Globus pallidus (tissue), 1 donor: ENCODE measurements around the gene C12orf75.
"Not testable (repeated sequence)": the region's sequence is repeated elsewhere in the genome, so short reads cannot be mapped to it uniquely, and the experiment has no call there.

Experiments used
- DNase-seq: peaks from one replicate; pipeline ENCODE4 v3.0.0-alpha.2; 2015; ENCODE audit warnings: low spot score

The C12orf75 gene

DNA sequence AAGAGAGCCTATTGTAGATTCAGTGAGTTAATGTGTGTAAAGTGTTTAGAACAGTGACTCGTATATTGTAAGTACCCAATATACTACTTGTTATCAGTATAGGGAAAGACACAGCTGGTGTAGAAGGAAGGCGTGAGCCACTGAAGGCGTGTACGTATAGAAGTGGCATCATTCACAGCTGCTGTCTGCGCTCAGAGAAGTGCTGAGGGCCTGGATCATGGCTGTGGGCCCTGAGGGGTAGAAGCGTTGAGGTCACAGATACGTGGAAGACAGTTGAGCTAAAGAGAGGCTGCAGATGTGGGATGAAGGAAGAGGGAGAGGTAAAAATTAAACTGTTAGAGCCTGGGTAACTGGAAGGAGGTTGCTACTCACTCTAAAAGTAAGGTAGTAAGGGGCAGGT, 5.9 kb downstream of the C12orf75 start:
- no peak for DNase-seq

DNA sequence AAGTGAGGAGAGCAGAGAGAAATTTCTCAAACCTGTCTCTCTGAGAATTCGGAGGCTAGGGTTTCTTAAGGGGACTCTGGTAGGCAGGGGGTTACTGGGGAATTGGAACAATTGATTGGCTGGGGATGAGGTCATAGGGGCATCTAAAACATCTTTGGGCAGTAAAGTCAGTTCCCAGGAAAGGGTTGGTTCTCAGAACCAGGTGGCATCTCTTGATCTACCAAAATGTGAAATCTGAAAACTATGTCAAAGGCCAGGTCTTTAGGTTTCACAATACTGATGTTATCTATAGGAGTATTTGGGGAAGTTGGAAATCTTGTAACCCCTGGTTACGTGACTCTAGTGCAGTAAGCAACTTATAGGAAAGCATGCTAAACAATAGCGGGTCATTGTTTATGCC, 6.9 kb downstream of the C12orf75 start:
- DNase-seq = no peak

DNA sequence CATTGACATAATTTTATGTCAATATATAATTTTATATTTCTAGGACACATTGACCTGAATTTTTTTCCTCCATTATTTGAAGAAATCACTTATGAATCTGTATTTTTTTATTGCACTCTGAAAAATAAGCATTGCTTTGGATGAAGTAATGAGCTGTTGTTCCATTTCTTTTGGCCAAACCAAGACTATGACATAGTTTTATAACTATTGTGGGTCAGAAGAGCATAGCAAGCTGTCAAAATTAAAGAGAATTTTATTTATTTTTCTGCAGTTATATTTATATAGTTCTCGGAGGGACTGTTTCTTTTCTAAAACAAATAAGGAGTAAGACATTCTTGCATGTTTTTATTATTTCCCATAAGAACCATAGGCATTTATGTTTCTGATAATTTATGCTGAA, 8.5 kb downstream of the C12orf75 start:
- DNase-seq = no peak

DNA sequence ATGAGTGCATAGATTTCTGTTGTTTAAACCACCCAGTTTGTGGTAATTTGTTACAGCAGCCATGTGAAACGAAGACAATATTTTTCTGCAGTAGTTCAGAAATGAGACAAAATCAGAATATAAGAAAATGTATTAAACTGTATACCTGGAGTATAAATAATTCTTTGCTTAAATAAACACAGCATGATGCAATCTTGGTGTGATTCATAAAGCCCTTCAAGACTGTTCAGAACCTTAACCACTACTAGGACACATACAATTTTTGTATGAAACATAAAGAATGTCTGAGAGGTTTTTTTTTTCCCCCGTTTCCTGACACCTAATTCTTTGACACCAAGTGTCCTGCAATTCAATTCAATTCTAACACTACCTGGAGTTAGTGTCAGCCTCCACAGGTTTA, 10.5 kb downstream of the C12orf75 start:
- no peak for DNase-seq

DNA sequence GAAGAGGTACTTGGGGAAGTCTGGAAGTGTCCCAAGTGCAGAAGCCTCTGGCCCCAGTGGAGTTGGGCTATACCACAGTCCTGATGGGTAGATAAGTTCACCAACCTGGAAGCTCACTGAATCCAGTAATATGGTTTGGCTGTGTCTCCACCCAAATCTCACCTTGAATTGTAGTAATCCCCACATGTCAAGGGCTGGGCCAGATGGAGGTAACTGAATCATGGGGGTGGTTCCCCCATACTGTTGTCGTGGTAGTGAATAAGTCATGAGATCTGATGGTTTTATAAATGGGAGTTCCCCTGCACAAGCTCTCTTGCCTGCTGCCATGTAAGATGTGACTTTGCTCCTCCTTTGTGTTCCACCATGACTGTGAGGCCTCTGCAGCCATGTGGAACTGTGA, 11.1 kb downstream of the C12orf75 start:
- DNase-seq = not testable (repeated sequence)

DNA sequence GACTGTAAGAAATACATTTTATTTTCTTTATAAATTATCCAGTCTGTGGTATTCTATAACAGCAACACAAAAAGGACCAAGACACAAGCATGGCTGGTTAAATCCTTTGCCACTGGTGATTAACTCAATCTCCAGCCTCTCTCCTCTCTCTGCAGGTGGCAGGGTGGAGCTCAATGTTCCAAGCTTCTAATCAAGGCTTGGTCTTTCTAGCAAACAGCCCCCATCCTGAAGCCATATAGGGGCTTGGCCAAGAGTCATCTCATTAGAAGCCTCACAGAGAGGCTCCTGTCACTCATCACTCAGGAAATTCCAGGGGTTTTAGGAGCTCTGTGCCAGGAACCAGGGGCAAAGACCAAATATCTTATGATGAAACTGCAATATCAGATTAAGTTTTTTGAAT, 12.0 kb downstream of the C12orf75 start:
- no peak for DNase-seq

DNA sequence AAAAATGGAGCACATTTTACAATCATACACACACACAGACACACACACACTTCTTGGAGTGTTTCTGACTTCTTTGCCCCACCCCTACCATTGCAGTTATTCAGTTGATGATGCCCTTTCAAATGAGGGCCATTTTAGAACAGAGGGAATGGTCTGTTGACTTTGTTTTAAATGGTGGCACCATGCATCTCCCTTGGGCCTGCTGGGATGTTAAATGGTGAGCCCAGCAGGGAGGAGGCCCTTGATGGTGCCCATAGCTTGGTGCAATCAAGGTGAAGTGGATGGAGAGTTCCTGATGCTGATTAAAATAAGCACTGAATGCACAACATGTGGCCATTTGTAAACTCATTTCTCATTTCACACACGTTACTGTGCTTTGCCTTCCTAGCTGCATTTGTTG, 13.3 kb downstream of the C12orf75 start:
- no peak for DNase-seq

DNA sequence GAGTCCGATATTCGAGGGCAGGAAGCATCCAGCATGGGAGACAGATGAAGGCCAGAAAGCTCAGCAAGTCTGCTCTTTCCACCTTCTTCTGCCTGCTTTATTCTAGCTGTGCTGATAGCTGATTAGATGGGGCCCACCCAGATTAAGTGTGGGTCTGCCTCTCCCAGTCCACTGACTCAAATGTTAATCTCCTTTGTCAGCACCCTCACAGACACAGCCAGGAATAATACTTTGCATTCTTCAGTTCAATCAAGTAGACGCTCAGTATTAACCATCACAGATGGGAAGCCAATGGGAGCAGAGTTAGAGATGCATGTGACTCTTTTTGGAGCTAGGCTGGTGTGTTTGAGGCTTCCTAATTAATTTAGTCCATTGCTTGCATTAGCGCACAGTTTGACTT, 17.0 kb downstream of the C12orf75 start:
- DNase-seq = no peak

DNA sequence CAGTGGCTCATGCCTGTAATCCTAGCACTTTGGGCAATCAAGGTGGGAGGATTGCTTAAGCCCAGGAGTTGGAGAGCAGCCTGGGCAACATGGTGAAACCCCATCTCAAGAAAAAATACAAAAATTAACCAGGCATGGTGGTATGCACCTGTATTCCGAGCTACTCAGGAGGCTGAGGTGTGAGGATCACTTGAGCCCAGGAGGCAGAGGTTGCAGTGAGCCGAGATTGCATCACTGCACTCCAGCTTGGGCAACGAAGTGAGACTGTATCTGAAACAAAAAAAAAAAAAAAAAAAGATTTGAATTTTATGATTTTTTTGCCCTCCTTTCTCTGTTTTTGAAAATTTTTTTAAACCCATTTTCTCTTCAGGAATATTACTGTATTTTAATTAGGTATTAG, 17.7 kb downstream of the C12orf75 start:
- DNase-seq = no peak

DNA sequence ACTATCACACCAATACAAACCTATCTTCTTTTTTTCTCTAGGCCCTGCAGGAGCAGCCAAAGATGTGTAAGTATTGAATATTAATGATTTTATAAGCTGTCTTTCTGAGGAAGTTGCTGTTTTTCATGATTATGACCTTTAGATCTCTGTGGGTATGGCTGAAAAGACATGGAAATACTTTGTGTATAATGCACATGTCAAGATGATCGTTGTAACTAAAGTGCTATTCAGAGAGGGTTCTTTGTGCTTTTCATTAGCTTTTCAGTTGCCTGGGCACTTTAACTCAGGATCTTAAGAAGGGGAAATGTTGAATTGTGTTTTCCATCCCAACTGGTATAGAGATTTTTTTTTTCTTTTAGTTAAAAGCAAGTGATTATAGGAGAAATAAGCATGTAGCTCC, 18.1 kb downstream of the C12orf75 start:
- no peak for DNase-seq

DNA sequence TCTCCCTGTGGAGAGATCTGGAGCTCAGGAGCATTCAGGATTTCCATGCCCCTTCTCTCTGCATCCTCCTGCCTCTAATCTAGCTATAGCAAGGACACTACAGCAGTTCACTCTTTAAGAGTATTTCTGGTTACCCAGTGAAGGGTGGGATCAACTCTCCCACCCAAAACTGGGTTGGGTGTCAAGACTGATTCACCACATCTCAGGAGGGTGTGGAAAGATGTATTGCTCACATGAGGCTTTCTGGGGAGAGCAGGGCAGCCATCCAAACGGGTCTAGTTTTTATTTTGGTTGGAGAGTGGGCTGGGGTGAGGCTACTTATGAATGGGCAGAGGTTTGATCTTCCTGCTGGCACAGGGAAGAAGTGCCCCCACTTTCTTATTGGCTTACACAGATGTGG, 18.6 kb downstream of the C12orf75 start:
- no peak for DNase-seq

DNA sequence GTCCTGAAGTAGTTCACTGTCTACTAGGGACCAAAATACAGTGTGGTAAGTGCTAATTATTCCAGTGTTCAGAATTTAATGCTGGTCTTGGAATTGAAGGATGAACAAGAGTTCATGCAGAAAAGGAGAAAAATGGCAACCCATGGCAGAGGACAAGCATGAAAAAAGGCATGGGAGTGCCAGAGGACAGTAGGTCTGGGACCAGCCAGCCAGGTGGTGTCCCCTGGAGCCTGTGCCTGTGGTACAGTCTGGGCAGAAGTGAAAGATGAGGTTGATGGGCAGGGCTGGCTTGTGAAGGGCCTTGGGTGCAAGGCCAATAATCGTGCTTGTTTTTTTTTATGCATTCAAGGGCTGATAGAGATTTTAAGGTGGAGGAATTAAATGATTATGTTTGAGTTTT, 21.0 kb downstream of the C12orf75 start:
- no peak for DNase-seq

DNA sequence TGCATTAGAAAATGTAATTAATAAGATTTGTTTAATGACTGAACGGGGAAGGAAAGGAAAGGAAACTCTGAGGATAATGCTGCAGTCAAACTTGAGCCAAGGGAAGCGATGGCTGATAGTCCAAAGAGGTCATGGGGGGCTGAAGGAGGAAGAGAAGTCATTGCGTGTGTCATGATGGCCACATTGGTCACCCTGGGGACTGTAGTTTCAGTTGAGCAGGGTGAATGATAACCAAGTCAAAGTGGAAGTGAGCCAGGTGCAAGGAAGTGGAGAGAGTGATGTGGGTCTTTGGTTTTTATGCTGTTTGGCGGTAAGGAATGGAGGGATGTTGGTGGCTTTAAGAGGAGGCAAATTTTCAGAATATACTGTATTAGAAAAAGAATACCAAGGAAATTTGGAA, 21.6 kb downstream of the C12orf75 start:
- DNase-seq = no peak

DNA sequence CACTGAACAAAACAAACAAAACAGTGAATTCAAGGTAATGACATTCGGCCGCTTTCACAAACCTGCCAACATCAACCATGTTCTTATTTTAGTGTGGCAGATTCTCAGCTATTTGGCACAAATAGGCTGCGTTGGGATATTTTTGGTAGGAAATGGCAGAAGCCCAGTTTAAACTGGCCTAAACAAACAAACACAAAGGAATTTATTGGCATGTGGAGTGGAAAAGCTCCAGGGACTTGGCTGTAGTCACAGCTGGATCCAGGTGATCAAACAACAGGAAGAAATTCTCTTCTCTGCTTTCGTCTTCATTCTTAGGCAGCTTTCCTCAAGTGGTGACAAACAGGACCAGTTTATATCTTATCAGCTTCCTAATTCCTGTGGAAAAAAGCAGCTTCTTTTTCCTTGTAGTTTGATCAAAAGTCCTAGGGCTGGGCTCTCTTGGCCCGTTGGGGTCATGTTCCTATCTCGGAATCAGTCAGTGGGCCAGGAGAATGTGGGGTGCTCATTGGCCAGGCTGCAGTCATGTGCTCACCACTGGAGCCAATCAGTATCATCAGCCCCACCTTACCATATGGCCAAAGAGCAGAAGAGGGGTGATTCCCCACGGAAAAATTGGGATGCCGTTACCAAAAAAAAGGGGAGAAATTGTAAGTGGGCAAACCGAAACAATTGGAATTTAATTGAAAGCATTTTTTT, 22.6 kb downstream of the C12orf75 start:
- DNase-seq = no peak

DNA sequence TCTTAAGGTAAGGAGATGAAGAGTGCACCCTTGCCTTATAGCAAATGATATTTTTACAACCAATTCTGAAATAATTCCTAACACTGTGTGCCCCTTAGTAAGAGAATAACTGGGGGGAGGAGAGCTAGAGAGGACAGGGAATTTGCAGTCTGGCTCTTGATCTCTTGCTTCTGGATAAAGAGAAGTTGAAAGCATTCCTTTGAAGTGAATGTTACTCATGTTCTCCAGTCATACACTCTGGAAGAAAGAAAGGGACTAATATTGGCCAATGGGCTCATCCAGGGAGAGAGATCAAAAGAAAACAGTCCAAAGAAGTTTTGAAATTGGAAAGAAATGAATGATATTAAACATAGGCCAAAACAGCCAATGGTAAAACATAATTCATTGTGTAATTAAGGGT, 25.3 kb downstream of the C12orf75 start:
- no peak for DNase-seq

DNA sequence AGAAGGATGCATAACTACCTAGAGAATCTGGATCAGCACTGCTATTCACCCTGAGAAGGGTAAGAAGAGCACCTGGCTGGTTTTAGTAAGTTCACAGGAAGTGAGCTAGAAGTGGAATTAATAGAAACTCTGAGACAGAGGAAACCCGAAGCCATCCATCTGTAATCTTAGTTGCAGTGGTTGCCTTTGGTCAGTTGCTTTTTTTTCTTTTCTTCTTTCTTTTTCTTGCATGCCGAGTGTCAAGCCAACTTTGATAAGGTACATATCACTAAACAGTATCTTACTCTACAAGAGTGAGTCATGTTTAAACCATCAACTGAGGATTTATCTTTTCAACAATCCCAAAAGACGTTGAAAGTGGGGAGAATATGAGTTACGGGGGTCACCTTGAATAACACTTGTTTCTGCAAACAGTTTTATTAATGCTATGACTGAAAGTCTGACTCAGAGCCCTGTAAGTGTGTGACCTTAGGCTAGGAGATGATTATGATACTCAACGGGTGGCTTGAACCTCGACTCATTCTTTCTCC, 26.7 kb downstream of the C12orf75 start:
- no peak for DNase-seq

DNA sequence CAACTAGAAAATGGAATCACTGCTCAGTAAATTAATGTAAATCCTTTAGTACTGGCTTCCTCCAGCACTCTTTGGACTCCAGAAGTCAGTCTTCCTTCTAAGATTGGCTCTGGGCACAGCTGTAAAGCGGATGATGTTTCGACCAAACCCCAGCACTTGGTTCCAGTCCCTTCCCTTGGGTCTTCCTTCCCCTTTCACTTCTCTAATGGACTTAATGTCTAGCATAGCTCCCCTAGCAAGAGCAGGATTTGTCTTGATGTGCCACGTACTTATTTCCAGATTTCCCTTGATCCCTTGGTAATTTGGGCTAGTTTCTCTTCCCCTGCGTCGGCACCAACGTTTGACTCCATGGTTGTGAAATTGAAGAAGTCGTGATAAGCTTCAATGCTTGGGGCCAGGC, 28.3 kb downstream of the C12orf75 start:
- peak; percentile 66 for DNase-seq

DNA sequence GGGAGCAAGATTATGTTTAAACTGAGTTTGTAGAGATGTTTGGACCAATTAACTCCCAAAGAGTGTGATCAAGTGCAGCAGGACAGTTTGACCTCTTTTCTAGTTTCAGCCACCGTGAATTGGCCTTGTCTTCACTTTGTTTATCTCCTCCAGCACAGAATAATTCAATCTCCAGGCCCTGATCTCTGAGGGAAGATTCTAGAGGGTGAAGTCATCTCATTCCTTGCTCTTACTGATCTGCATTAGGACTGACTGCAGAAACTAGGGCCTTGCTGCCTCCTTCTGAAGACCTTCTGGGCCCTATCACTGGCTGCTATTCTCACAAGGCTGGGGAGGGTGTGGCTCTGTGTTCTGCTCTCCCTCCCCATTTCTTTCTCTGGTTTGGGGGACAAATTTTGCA, 29.4 kb downstream of the C12orf75 start:
- DNase-seq = no peak

DNA sequence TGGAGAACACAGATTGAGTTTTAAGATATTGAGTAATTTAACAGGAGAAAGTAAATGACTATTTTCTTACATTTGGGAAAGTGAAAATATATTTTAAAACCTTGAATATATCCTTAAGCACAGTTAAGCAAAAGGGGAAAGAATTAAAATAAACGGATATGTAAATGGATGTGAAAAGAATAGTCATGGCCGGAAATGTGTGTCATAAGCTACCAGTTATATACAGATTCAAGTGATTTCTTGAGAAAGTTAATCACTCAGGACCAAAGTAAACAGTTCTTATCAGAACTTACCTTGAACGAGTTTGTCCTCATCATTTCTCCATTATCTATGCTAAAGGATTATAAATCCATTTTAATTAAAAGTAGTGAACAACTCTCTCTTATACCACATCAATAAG, 33.4 kb downstream of the C12orf75 start:
- no peak for DNase-seq

DNA sequence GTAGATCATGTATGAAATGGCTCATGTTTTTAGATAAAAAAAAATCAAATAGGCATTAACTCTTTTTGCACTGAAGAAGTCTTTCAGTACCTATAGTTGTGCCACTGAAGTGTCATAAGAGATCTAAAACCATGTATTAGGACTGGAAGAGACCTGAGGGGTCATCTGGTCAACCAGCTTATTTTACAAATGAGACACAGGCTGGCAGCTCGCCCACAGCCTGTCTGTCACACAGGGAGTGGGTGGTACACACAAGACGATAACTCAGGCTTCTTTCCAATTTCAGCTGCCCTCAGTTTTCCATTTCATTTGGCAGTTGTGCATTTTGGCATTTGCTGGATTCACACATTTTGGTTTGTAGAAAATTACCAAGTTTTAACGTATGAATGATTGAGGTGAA, 34.7 kb downstream of the C12orf75 start:
- DNase-seq = no peak

DNA sequence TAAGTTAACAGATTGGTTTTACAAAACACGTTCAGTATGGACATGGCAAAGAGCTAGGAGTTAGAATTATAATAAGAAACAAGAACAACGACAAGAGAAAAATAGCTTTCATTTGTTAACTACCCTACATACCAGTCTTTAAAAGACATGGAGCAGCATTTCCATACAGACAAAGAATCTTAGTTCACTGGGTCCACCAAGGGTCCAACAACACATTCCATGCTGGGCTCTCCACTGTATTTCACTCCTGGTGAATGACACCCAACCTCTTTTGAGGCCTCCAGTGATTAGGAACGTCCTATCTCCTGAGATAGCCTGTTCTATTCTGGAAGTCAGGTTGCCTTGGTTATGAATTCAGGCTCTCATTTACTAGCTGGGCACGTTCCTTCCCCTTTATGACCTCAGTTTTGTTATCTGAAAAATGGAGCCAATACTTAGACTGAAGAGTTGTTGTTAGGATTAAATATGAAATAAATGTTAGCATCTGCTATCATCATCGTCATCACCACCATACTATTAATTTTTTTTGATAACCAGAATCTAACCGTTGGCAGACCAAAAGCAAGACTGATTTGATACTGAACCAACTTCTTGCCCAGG, 37.7 kb downstream of the C12orf75 start:
- no peak for DNase-seq

DNA sequence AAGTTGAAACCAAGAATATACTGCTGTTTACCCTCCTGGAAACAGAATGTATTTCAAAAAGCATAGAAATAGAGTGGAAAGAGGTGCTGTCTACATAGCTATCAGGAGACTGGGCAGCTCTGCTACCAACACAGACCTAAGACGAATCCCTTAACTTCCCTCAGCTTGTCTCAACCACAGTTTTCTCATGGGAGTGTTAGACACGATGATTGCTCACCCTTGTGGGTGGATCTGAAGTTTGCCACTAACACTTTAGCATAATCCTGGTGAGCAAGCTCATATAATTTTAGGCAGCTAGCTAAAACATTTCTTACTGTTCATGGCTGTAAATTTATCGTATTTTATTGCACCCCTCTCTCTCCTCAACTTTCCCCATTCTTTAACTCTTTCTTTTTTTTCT, 38.5 kb downstream of the C12orf75 start:
- no peak for DNase-seq

DNA sequence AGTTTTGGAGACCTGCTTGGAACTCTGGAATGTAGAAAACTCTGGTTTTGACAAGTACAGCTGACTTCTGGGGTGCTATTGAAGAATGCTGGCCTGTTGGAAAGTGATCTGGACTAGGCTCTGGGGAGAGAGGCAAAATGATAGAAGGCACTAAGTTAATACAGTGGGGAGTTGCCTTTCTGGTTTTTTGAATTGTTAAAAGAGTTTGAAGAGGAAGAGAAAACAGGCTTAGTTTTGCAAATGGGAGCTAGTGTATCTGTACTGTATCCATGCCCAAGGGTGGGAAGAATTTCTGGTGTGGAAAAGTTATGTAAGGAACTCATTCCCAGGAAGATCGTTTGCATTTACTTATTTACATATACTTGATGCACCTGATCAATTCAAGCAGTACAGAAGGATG, 43.8 kb downstream of the C12orf75 start:
- no peak for DNase-seq

DNA sequence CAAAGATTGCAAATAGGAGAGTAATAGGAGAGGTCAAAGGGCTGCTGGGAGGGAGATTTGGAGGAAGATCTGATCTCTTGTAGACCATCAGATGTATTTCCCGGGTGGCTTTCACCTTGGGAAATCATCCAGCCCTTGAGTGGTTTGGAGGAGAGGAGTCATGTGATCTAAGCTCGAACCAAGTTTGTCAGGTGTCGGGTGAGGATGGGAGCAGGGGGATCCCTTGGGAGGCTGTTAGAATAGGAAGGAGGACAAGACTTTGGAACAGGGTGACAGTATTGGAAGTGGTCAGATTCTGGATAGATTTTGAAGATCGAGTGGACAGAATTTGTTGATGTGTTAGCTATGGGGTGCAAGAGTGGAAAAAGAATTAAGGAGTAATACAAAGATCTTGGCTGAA, 46.6 kb downstream of the C12orf75 start:
- no peak for DNase-seq
